K562 (cell line): ENCODE measurements around the gene GGTLC1. TPM values are rescaled to one million over a fixed set of nuclear protein-coding genes. Genes with fewer than 3 reads are reported as not detected.

Source experiments
- ATAC-seq: fragments of 200-7000 bp; cut with Tn5 transposase; 3 replicates; pipeline ENCODE4 v1.9.1; 2020; ENCODE audit warnings: moderate library complexity
- BruUV-seq: library from RNA; stranded (reverse); fragments of 400-500 nt; replicated peaks from 2 replicates; lab custom pipeline; 2021; lab: Mats Ljungman, UMichigan
- CTCF ChIA-PET: fragments of 300-600 bp; formaldehyde crosslinking; extraction: SDS; loops from one replicate; lab custom pipeline; 2021; ENCODE audit warnings: low intra/inter-chr PET ratio; lab: Yijun Ruan, JAX
- POLR2A ChIA-PET: fragments of 300-600, 350-650 bp; sonication (Branson Sonifier 250); formaldehyde crosslinking; extraction: SDS; loops from one replicate; lab custom pipeline; 2021; ENCODE audit warnings: antibody characterized with exemption, inconsistent platforms; lab: Yijun Ruan, JAX
- DNase-seq, 4 experiments: peaks; one replicate each; pipeline versions ENCODE4 v3.0.0 to v3.0.0-alpha.2; 2011 to 2018; ENCODE audit warnings: low spot score in 3 of 4, mixed read lengths in 3 of 4; ENCODE audit errors: extremely low read depth in 1 of 4
- FAIRE-seq: peaks from 2 replicates; lab custom pipeline; 2011; peaks lifted over from hg19 to GRCh38; lab: Jason Lieb, UNC
- H2AFZ ChIP-seq: 2 replicates; pipeline ENCODE4 v1.6.0; 2011; ENCODE audit warnings: low read depth, low read length, control low read depth, inconsistent platforms
- H3K27ac ChIP-seq: fragments of 200-600 bp; 3 replicates; pipeline ENCODE4 v1.8.0; 2011; ENCODE audit warnings: low read depth, mild to moderate bottlenecking, control low read depth, inconsistent platforms, low read length, moderate library complexity, mixed read lengths; ENCODE audit errors: extremely low read depth
- H3K27me3 ChIP-seq, 2 experiments: fragments of 300-600 bp in 1 of 2; 2 replicates in 1 of 2; 3 replicates in 1 of 2; pipeline versions ENCODE4 v1.6.0 to v1.8.0; 2011; ENCODE audit warnings: inconsistent platforms in 2 of 2, low read length in 2 of 2, mild to moderate bottlenecking in 1 of 2, mixed read lengths in 1 of 2, moderate library complexity in 1 of 2; ENCODE audit not compliant: control insufficient read depth in 2 of 2, insufficient read depth in 2 of 2
- H3K36me3 ChIP-seq: fragments of 300-600 bp; 3 replicates; pipeline ENCODE4 v1.8.0; 2011; ENCODE audit warnings: mild to moderate bottlenecking, low read length, inconsistent platforms; ENCODE audit not compliant: control insufficient read depth, insufficient read depth
- H3K4me1 ChIP-seq, 2 experiments: fragments of 200-600 bp in 1 of 2; replicated peaks in 1 of 2; 2 replicates in 1 of 2; 3 replicates in 1 of 2; pipeline versions ENCODE4 v1.5.1 to v1.8.0; 2011; ENCODE audit warnings: inconsistent platforms in 2 of 2, low read length in 2 of 2, mild to moderate bottlenecking in 1 of 2, mixed read lengths in 1 of 2, moderate library complexity in 1 of 2; ENCODE audit not compliant: control insufficient read depth in 2 of 2, insufficient read depth in 2 of 2
- H3K4me2 ChIP-seq: 2 replicates; pipeline ENCODE4 v1.6.1; 2011; ENCODE audit warnings: low read length, control low read depth, inconsistent platforms, mixed read lengths; ENCODE audit not compliant: insufficient read depth
- H3K4me3 ChIP-seq: fragments of 200-600 bp; sonication (generic), shearing (Covaris generic); 2 replicates; pipeline ENCODE4 v1.5.1; 2016; ENCODE audit warnings: control low read depth, inconsistent platforms
- H3K79me2 ChIP-seq: fragments of 200-600 bp; 3 replicates; pipeline ENCODE4 v1.8.0; 2011; ENCODE audit warnings: low read length, inconsistent platforms; ENCODE audit not compliant: control insufficient read depth, insufficient read depth
- H3K9ac ChIP-seq, 2 experiments: 2 replicates each; pipeline versions ENCODE4 v1.6.0 to v1.6.1; 2011; ENCODE audit warnings: low read depth in 2 of 2, low read length in 2 of 2, control low read depth in 1 of 2, inconsistent platforms in 1 of 2, mild to moderate bottlenecking in 1 of 2, mixed read lengths in 1 of 2; ENCODE audit not compliant: insufficient read depth in 1 of 2
- H3K9me1 ChIP-seq: one replicate; pipeline ENCODE4 v1.6.0; 2011; ENCODE audit warnings: inconsistent platforms, mild to moderate bottlenecking, low read length, moderate library complexity; ENCODE audit not compliant: control insufficient read depth, insufficient read depth
- H3K9me3 ChIP-seq: replicated peaks from 2 replicates; pipeline ENCODE4 v1.5.1; 2011; ENCODE audit warnings: low read depth, low read length, inconsistent platforms; ENCODE audit not compliant: control insufficient read depth, insufficient read depth
- H4K20me1 ChIP-seq: replicated peaks from 2 replicates; pipeline ENCODE4 v1.6.1; 2011; ENCODE audit warnings: low read length, inconsistent platforms, mixed read lengths; ENCODE audit not compliant: control insufficient read depth, insufficient read depth
- BRCA1 ChIP-seq, 2 experiments: fragments of 450-650 bp in 1 of 2; sonication (generic) in 1 of 2; formaldehyde crosslinking in 1 of 2; IDR thresholded peaks; 2 replicates each; pipeline versions ENCODE4 v1.5.0 to v1.6.1; 2017 to 2020; ENCODE audit warnings: mild to moderate bottlenecking in 1 of 2, missing genetic modification reagents in 1 of 2
- DACH1 ChIP-seq: fragments of 450-650 bp; IDR thresholded peaks from 2 replicates; pipeline ENCODE4 v1.6.1; 2018; ENCODE audit not compliant: partially characterized antibody
- ILK ChIP-seq: fragments of 450-650 bp; IDR thresholded peaks from 2 replicates; pipeline ENCODE4 v1.6.1; 2016; ENCODE audit warnings: missing genetic modification characterization, low read depth, mild to moderate bottlenecking, missing compliant biosample characterization, moderate library complexity, borderline replicate concordance
- JUN ChIP-seq, 2 experiments: sonication (generic) in 1 of 2; formaldehyde crosslinking in 1 of 2; IDR thresholded peaks; 2 replicates each; pipeline versions ENCODE4 v1.6.1 to v1.8.0; 2012 to 2022; ENCODE audit warnings: borderline replicate concordance in 2 of 2, mild to moderate bottlenecking in 2 of 2, improper control_type of control experiment in 1 of 2, low read depth in 1 of 2, low read length in 1 of 2, missing genetic modification reagents in 1 of 2
- MBD2 ChIP-seq: sonication (generic); IDR thresholded peaks from 2 replicates; pipeline ENCODE4 v1.6.1; 2016; ENCODE audit warnings: low read depth, borderline replicate concordance
- NFE2L1 ChIP-seq: fragments of 450-650 bp; IDR thresholded peaks from 2 replicates; pipeline ENCODE4 v1.6.1; 2016; ENCODE audit warnings: missing genetic modification characterization, low read depth, mild to moderate bottlenecking, missing compliant biosample characterization, moderate library complexity, borderline replicate concordance
- NR2C1 ChIP-seq, 2 experiments: fragments of 450-650 bp; IDR thresholded peaks; 2 replicates each; pipeline ENCODE4 v1.6.1; 2017; ENCODE audit warnings: mild to moderate bottlenecking in 2 of 2, antibody characterized with exemption in 1 of 2, inconsistent platforms in 1 of 2, missing compliant biosample characterization in 1 of 2, missing genetic modification characterization in 1 of 2
- RBM25 ChIP-seq: fragments of 200-400 bp; formaldehyde crosslinking; IDR thresholded peaks from 2 replicates; pipeline ENCODE4 v1.6.1; 2018; ENCODE audit warnings: low read length, low read depth, moderate library complexity; ENCODE audit not compliant: severe bottlenecking
- ZC3H8 ChIP-seq: fragments of 450-650 bp; IDR thresholded peaks from 2 replicates; pipeline ENCODE4 v1.6.1; 2017
- ZNF12 ChIP-seq: sonication (generic); formaldehyde crosslinking; IDR thresholded peaks from 2 replicates; pipeline ENCODE4 v1.4.0; 2020; ENCODE audit warnings: mild to moderate bottlenecking, missing genetic modification reagents
- ZNF274 ChIP-seq: IDR thresholded peaks from 2 replicates; pipeline ENCODE4 v1.6.1; 2011; ENCODE audit warnings: low read depth, mild to moderate bottlenecking, low read length, moderate library complexity, borderline replicate concordance
- ZNF431 ChIP-seq: sonication (generic); formaldehyde crosslinking; IDR thresholded peaks from 2 replicates; pipeline ENCODE4 v1.8.0; 2022; ENCODE audit warnings: mild to moderate bottlenecking, missing genetic modification reagents
- ZNF668 ChIP-seq: fragments of 250-450 bp; sonication (Bioruptor Pico); IDR thresholded peaks from 2 replicates; pipeline ENCODE4 v1.8.0; 2022; ENCODE audit warnings: mild to moderate bottlenecking, inconsistent platforms
- WGBS: fragments of 100-300 bp; shearing (Covaris generic); methylation state at CpG from one replicate; pipeline ENCODE4 v1.1.6; 2016; ENCODE audit warnings: low coverage, mixed read lengths; ENCODE audit not compliant: insufficient coverage; ENCODE audit errors: missing lambda C conversion rate; 5-methylcytosine and 5-hydroxymethylcytosine counted together
- in situ Hi-C: fragments of 300-500 bp; cut with MboI; formaldehyde crosslinking; loops from 4 replicates; pipeline ENCODE4 v1.15.0; 2018; ENCODE audit warnings: inconsistent platforms, mixed read lengths
- intact Hi-C: fragments of 100-400 bp; cut with micrococcal nuclease; formaldehyde crosslinking; loops from 2 replicates; pipeline ENCODE4 v1.14.2; 2022
- polyA plus RNA-seq, 8 experiments: library from polyadenylated mRNA; depleted of rRNA in 4 of 8; stranded (reverse) in 5 of 8; unstranded in 3 of 8; fragments of >200 nt; fragmentation: Nextera tagmentation in 2 of 8; fragmentation: Illumina TruSeq in 1 of 8; extraction: Ambion mirVana in 2 of 8; extraction: Trizol in 1 of 8; gene quantifications; 2 replicates each; pipeline versions ENCODE4 v1.2.1 to v1.2.3, GENCODE V29; 2011 to 2014; ENCODE audit warnings: inconsistent platforms in 1 of 8, missing spikeins in 1 of 8
- total RNA-seq, 7 experiments: library from RNA; depleted of rRNA in 6 of 7; stranded (reverse); fragments of >200 nt in 6 of 7; fragmentation: Illumina TruSeq in 2 of 7; extraction: Trizol in 2 of 7; gene quantifications; 2 replicates each; pipeline versions ENCODE4 v1.2.1 to v1.2.3, GENCODE V29; 2011 to 2021; ENCODE audit warnings: low replicate concordance in 1 of 7

GGTLC1 gene
- total and polyA plus RNA-seq, 9 of the 15 experiments (the other 6 are each of a cell fraction or from before 2014, with no cell fraction given): not detected

GRCh38 chr20:23966298-23966697 is 22.3 kb downstream of the GGTLC1 start:
- Histone ChIP-seq H3K36me3 (no peaks in the 10 kb centered on the region), H2AFZ (no peak overlapping the region), H3K9me1 (no peaks in the 10 kb centered on the region), H3K4me1 (no peaks in the 10 kb centered on the region), H3K27me3 (no peaks in the 10 kb centered on the region), H4K20me1 (no peaks in the 10 kb centered on the region), H3K9ac (no peak overlapping the region), H3K4me3 (no peak overlapping the region), H3K9me3 (no peaks in the 10 kb centered on the region), H3K79me2 (no peaks in the 10 kb centered on the region), H3K27ac (no peak overlapping the region), H3K4me2 (no peak overlapping the region)
- DNase-seq (no peak), ATAC-seq (no peak), FAIRE-seq (no peak)
- intact Hi-C loops (no loop called here), in situ Hi-C loops (no loop called here)
- TF ChIP-seq DACH1 (no peak), ZNF431 (CRISPR knock-in tag) (no peak), ZNF668 (no peak), JUN (IDR thresholded peaks at IDR 0.05; ENCODE audit: borderline replicate concordance, low read depth, low read length) (no peak), JUN (CRISPR knock-in tag; IDR thresholded peaks at IDR 0.05; ENCODE audit: borderline replicate concordance) (no peak), ILK (tag) (no peak), RBM25 (no peak), ZNF12 (CRISPR knock-in tag) (no peak), ZNF274 (no peak), MBD2 (no peak), ZC3H8 (no peak), NFE2L1 (tag) (no peak), BRCA1 (IDR thresholded peaks at IDR 0.05) (no peak), BRCA1 (CRISPR knock-in tag; IDR thresholded peaks at IDR 0.05) (no peak), NR2C1 (IDR thresholded peaks at IDR 0.05) (no peak), NR2C1 (tag; IDR thresholded peaks at IDR 0.05) (no peak)
- POLR2A ChIA-PET: no interaction called here
- no TSS peak for BruUV-seq
- CTCF ChIA-PET: no interaction called here
- WGBS: 0% methylated on average over 5 of the region's 6 CpGs
